Vagina (tissue), 2 donors: ENCODE results near the gene RHOBTB3.

Experiments used
- POLR2A ChIP-seq, 2 donors: fragments of 450-650 bp; IDR thresholded peaks; one replicate each; pipeline ENCODE4 v1.6.1; 2017; ENCODE audit warnings: antibody characterized with exemption in 2 of 2, mild to moderate bottlenecking in 2 of 2, moderate library complexity in 2 of 2
- TF ChIP-seq, protein P1 (sequence below), 3 experiments: fragments of 450-650 bp in 2 of 3; fragments of 200-600 bp in 1 of 3; sonication (generic) in 1 of 3; IDR thresholded peaks; one replicate each; pipeline ENCODE4 v1.5.1; 2017 to 2019; ENCODE audit warnings: antibody characterized with exemption in 3 of 3, mild to moderate bottlenecking in 2 of 3, moderate library complexity in 2 of 3

DNA sequence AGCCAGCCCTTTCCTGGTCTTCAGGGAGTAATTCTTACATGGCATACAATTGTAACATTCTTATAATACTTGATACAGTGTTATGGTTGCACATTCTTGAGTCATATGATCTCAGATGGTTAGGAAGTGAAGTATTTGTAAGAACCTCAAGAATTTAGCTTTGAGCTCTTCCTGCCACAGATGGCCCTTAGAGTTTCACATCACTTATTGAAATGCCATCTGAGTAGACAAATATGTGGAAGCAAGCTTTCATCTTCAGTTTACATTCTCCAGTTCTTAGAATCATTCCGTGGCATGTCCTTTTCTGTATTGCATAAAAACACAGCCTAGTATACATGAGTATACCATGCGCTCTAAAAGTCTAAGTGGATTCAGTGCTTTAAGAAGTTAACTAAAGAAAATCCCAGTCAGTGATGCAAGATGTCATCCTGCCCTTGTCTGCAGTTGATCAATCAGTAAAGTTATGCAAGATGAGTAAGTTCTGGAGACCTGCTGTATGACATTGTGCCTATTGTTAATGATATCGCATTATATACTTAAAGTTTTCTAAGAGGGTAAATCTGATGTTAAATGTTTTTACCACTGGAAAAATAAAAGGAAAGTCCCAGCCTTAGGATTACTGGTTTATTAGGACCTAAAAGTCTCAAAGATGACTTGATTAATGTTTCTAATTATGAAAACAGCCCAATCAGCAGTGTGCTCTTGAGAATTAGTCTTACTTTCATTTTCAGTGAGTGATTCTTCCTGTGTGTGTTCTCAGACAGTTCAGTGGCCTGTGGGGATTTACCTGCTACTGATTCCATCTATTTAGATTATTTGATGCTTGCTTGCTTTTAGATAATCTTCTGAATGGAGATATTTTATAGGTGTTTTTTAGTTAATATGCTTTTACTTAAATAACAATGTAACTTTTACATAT lies 29.4 kb downstream of the RHOBTB3 start:
- TF ChIP-seq, protein P1, sequence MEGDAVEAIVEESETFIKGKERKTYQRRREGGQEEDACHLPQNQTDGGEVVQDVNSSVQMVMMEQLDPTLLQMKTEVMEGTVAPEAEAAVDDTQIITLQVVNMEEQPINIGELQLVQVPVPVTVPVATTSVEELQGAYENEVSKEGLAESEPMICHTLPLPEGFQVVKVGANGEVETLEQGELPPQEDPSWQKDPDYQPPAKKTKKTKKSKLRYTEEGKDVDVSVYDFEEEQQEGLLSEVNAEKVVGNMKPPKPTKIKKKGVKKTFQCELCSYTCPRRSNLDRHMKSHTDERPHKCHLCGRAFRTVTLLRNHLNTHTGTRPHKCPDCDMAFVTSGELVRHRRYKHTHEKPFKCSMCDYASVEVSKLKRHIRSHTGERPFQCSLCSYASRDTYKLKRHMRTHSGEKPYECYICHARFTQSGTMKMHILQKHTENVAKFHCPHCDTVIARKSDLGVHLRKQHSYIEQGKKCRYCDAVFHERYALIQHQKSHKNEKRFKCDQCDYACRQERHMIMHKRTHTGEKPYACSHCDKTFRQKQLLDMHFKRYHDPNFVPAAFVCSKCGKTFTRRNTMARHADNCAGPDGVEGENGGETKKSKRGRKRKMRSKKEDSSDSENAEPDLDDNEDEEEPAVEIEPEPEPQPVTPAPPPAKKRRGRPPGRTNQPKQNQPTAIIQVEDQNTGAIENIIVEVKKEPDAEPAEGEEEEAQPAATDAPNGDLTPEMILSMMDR (IDR thresholded peaks at IDR 0.05) = no peak
- no peak for TF ChIP-seq POLR2A (IDR thresholded peaks at IDR 0.05)
